Activated gamma-delta T cell (primary cell): ENCODE measurements around the gene MICALL2.

Source experiments
- DNase-seq: peaks from one replicate; lab custom pipeline; 2025; lab: John Stamatoyannopoulos, UW

Gene MICALL2

GRCh38 chr7:1415389-1415990 lies 43.8 kb downstream of the MICALL2 start:
- no peak for DNase-seq

- no peak for DNase-seq
Observed at GRCh38 chr7:1413936-1414639, 45.2 kb downstream of the MICALL2 start.

- peak; percentile 80 for DNase-seq
Observed at GRCh38 chr7:1412322-1413261, 46.7 kb downstream of the MICALL2 start.

- DNase-seq = no peak
Observed at GRCh38 chr7:1411414-1411813, 47.9 kb downstream of the MICALL2 start.

- DNase-seq = no peak
Observed at GRCh38 chr7:1410992-1411391, 48.3 kb downstream of the MICALL2 start.

GRCh38 chr7:1409555-1409954 lies 49.7 kb downstream of the MICALL2 start:
- no peak for DNase-seq

GRCh38 chr7:1408466-1408865 lies 50.8 kb downstream of the MICALL2 start:
- DNase-seq = no peak

GRCh38 chr7:1407892-1408291 lies 51.4 kb downstream of the MICALL2 start:
- no peak for DNase-seq

GRCh38 chr7:1404898-1405548 lies 54.2 kb downstream of the MICALL2 start:
- DNase-seq = no peak

GRCh38 chr7:1404460-1404809 lies 54.8 kb downstream of the MICALL2 start:
- DNase-seq = no peak

GRCh38 chr7:1403638-1404459 lies 55.4 kb downstream of the MICALL2 start:
- DNase-seq = no peak

GRCh38 chr7:1402791-1403637 lies 56.3 kb downstream of the MICALL2 start:
- DNase-seq = no peak

GRCh38 chr7:1402110-1402790 lies 57.0 kb downstream of the MICALL2 start:
- DNase-seq = no peak

GRCh38 chr7:1401011-1401410 lies 58.3 kb downstream of the MICALL2 start:
- no peak for DNase-seq

- no peak for DNase-seq
Observed at GRCh38 chr7:1400371-1400770, 58.9 kb downstream of the MICALL2 start.

GRCh38 chr7:1397491-1398327 lies 61.6 kb downstream of the MICALL2 start:
- no peak for DNase-seq

GRCh38 chr7:1396195-1396594 lies 63.1 kb downstream of the MICALL2 start:
- DNase-seq = no peak

GRCh38 chr7:1395211-1396070 lies 63.8 kb downstream of the MICALL2 start:
- DNase-seq = no peak
